CD14-positive monocyte (primary cell): ENCODE measurements around the gene EYA4. TPM values are rescaled to one million over a fixed set of nuclear protein-coding genes. Genes with fewer than 3 reads are reported as not detected.

ENCODE experiments used
- DNase-seq, 3 donors: peaks; one replicate each; pipeline ENCODE4 v3.0.0-alpha.2; 2011 to 2022
- H2AFZ ChIP-seq: 2 replicates; pipeline ENCODE4 v1.6.0; 2012; ENCODE audit warnings: mild to moderate bottlenecking, low read depth, low read length, inconsistent platforms; ENCODE audit not compliant: insufficient read depth, poor library complexity, severe bottlenecking
- H3K27ac ChIP-seq, 2 donors: 1 replicate in 1 of 2; 2 replicates in 1 of 2; pipeline ENCODE4 v1.5.1; 2012 to 2013; ENCODE audit warnings: low read length in 2 of 2, control low read depth in 1 of 2, inconsistent platforms in 1 of 2, low read depth in 1 of 2, mild to moderate bottlenecking in 1 of 2
- H3K27me3 ChIP-seq, 2 donors: one replicate each; pipeline versions ENCODE4 v1.6.0 to v1.6.1; 2011 to 2013; ENCODE audit warnings: low read length in 2 of 2; ENCODE audit not compliant: control insufficient read depth in 2 of 2, insufficient read depth in 2 of 2
- H3K36me3 ChIP-seq, 2 donors: replicated peaks in 1 of 2; 1 replicate in 1 of 2; 2 replicates in 1 of 2; pipeline versions ENCODE4 v1.5.1 to v1.6.1; 2012 to 2013; ENCODE audit warnings: low read length in 2 of 2, control low read depth in 1 of 2, inconsistent platforms in 1 of 2, mild to moderate bottlenecking in 1 of 2; ENCODE audit not compliant: insufficient read depth in 2 of 2, control insufficient read depth in 1 of 2
- H3K4me1 ChIP-seq, 2 donors: 1 replicate in 1 of 2; 2 replicates in 1 of 2; pipeline versions ENCODE4 v1.5.1 to v1.6.1; 2012 to 2013; ENCODE audit warnings: low read length in 2 of 2, control low read depth in 1 of 2, inconsistent platforms in 1 of 2, mild to moderate bottlenecking in 1 of 2, moderate library complexity in 1 of 2; ENCODE audit not compliant: insufficient read depth in 2 of 2, control insufficient read depth in 1 of 2
- H3K4me2 ChIP-seq: replicated peaks from 2 replicates; pipeline ENCODE3; 2012; ENCODE audit warnings: low read length, moderate library complexity, mild to moderate bottlenecking; ENCODE audit not compliant: poor library complexity, severe bottlenecking; ENCODE audit errors: extremely low read depth
- H3K4me3 ChIP-seq, 3 experiments: fragments of 200-600 bp in 1 of 3; sonication (generic) in 1 of 3; replicated peaks in 1 of 3; 1 replicate in 2 of 3; 2 replicates in 1 of 3; pipeline ENCODE4 v1.5.1; 2011 to 2013; ENCODE audit warnings: low read length in 3 of 3, mild to moderate bottlenecking in 3 of 3, control low read depth in 2 of 3, low read depth in 2 of 3, inconsistent platforms in 1 of 3, moderate library complexity in 1 of 3
- H3K79me2 ChIP-seq: 2 replicates; pipeline ENCODE4 v1.6.0; 2012; ENCODE audit warnings: mild to moderate bottlenecking, control low read depth, inconsistent platforms, low read length, moderate library complexity; ENCODE audit not compliant: insufficient read depth
- H3K9ac ChIP-seq: 2 replicates; pipeline ENCODE4 v1.6.0; 2017; ENCODE audit warnings: low read length, mild to moderate bottlenecking; ENCODE audit not compliant: insufficient read depth, poor library complexity, severe bottlenecking
- H3K9me3 ChIP-seq, 2 donors: replicated peaks in 1 of 2; 1 replicate in 1 of 2; 2 replicates in 1 of 2; pipeline versions ENCODE4 v1.5.1 to v1.6.1; 2012 to 2013; ENCODE audit warnings: low read length in 2 of 2, control low read depth in 1 of 2; ENCODE audit not compliant: control insufficient read depth in 1 of 2, insufficient read depth in 1 of 2
- H4K20me1 ChIP-seq: 2 replicates; pipeline ENCODE4 v1.6.0; 2012; ENCODE audit warnings: mild to moderate bottlenecking, low read length, control low read depth, moderate library complexity; ENCODE audit not compliant: insufficient read depth
- H3K27ac Mint-ChIP-seq, 7 donors: one replicate each; pipeline ENCODE4 v1.8.0; 2020; ENCODE audit warnings: mild to moderate bottlenecking in 7 of 7, mixed read lengths in 7 of 7, moderate library complexity in 6 of 7, inconsistent platforms in 2 of 7
- H3K27me3 Mint-ChIP-seq, 3 donors: one replicate each; pipeline ENCODE4 v1.8.0; 2021 to 2022; ENCODE audit warnings: low read depth in 3 of 3, mild to moderate bottlenecking in 3 of 3, mixed read lengths in 3 of 3, moderate library complexity in 3 of 3, inconsistent platforms in 1 of 3
- H3K36me3 Mint-ChIP-seq, 2 donors: one replicate each; pipeline ENCODE4 v1.8.0; 2020; ENCODE audit warnings: mixed read lengths in 2 of 2, inconsistent platforms in 1 of 2, mild to moderate bottlenecking in 1 of 2
- H3K4me1 Mint-ChIP-seq: one replicate; pipeline ENCODE4 v1.8.0; 2020; ENCODE audit warnings: mild to moderate bottlenecking, mixed read lengths
- H3K4me3 Mint-ChIP-seq, 2 donors: one replicate each; pipeline ENCODE4 v1.8.0; 2020; ENCODE audit warnings: mild to moderate bottlenecking in 2 of 2, mixed read lengths in 2 of 2, moderate library complexity in 1 of 2
- H3K9me3 Mint-ChIP-seq, 7 donors: one replicate each; pipeline ENCODE4 v1.8.0; 2020 to 2022; ENCODE audit warnings: mixed read lengths in 7 of 7, mild to moderate bottlenecking in 6 of 7, moderate library complexity in 6 of 7, inconsistent platforms in 2 of 7
- WGBS: methylation state at CpG from one replicate; pipeline ENCODE4 v1.1.5; 2013; ENCODE audit warnings: missing lambda C conversion rate; ENCODE audit not compliant: insufficient coverage; 5-methylcytosine and 5-hydroxymethylcytosine counted together
- intact Hi-C, 2 donors: fragments of 100-400 bp; cut with micrococcal nuclease; formaldehyde crosslinking; loops; one replicate each; pipeline versions ENCODE4 v1.15.0 to v1.15.1; 2023
- polyA plus RNA-seq, 3 donors: library from polyadenylated mRNA; depleted of rRNA in 1 of 3; unstranded in 2 of 3; stranded (reverse) in 1 of 3; fragments of 300-500 nt in 2 of 3; fragments of >200 nt in 1 of 3; fragmentation: Illumina TruSeq in 2 of 3; gene quantifications; 1 replicate in 2 of 3; 2 replicates in 1 of 3; pipeline ENCODE4 v1.2.3, GENCODE V29; 2012 to 2021
- TF ChIP-seq, protein P1 (sequence below): fragments of 200-600 bp; IDR thresholded peaks from one replicate; pipeline ENCODE4 v1.8.0; 2022; ENCODE audit warnings: antibody characterized with exemption, mild to moderate bottlenecking

Gene EYA4
- polyA plus RNA-seq, 3 donors: not detected

- no peaks in the 10 kb centered on the region for H3K27me3 ChIP-seq
- H3K27ac ChIP-seq: no peak overlapping the region
- no peak overlapping the region for H2AFZ ChIP-seq
- H3K36me3 Mint-ChIP-seq: no peaks in the 10 kb centered on the region
- intact Hi-C loops: no loop called here
- TF ChIP-seq, protein P1, sequence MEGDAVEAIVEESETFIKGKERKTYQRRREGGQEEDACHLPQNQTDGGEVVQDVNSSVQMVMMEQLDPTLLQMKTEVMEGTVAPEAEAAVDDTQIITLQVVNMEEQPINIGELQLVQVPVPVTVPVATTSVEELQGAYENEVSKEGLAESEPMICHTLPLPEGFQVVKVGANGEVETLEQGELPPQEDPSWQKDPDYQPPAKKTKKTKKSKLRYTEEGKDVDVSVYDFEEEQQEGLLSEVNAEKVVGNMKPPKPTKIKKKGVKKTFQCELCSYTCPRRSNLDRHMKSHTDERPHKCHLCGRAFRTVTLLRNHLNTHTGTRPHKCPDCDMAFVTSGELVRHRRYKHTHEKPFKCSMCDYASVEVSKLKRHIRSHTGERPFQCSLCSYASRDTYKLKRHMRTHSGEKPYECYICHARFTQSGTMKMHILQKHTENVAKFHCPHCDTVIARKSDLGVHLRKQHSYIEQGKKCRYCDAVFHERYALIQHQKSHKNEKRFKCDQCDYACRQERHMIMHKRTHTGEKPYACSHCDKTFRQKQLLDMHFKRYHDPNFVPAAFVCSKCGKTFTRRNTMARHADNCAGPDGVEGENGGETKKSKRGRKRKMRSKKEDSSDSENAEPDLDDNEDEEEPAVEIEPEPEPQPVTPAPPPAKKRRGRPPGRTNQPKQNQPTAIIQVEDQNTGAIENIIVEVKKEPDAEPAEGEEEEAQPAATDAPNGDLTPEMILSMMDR: no peak
- WGBS: 94% methylated on average over 8 of the region's 9 CpGs
- H3K36me3 ChIP-seq: no peaks in the 10 kb centered on the region
- no peak overlapping the region for H3K9ac ChIP-seq
- H3K9me3 Mint-ChIP-seq: peaks cover 0 to 6% (median 0%) of the 10 kb centered on the region in 7 donors
- no peaks in the 10 kb centered on the region for H3K9me3 ChIP-seq
- H3K27ac Mint-ChIP-seq: no peak overlapping the region
- DNase-seq: no peak
- H3K79me2 ChIP-seq: no peaks in the 10 kb centered on the region
- H3K4me3 Mint-ChIP-seq: no peak overlapping the region
- H3K4me3 ChIP-seq: no peak overlapping the region
- peaks cover 0 to 1% (median 0%) of the 10 kb centered on the region in 3 donors for H3K27me3 Mint-ChIP-seq
- H4K20me1 ChIP-seq: no peaks in the 10 kb centered on the region
- H3K4me1 Mint-ChIP-seq: no peaks in the 10 kb centered on the region
- H3K4me1 ChIP-seq: no peaks in the 10 kb centered on the region
- no peak overlapping the region for H3K4me2 ChIP-seq
Measured at GRCh38 chr6:133326584-133326983, 85.4 kb downstream of the EYA4 start.

- TF ChIP-seq, protein P1: no peak
- Histone ChIP-seq H3K36me3 (no peaks in the 10 kb centered on the region), H3K4me2 (no peak overlapping the region), H2AFZ (no peak overlapping the region), H3K27me3 (no peaks in the 10 kb centered on the region), H3K79me2 (no peaks in the 10 kb centered on the region), H3K4me3 (no peak overlapping the region), H3K9me3 (no peaks in the 10 kb centered on the region), H4K20me1 (no peaks in the 10 kb centered on the region), H3K27ac (no peak overlapping the region), H3K4me1 (no peaks in the 10 kb centered on the region), H3K9ac (no peak overlapping the region)
- Mint-ChIP-seq H3K27me3 (no peaks in the 10 kb centered on the region), H3K4me3 (no peak overlapping the region), H3K27ac (no peak overlapping the region), H3K36me3 (no peaks in the 10 kb centered on the region), H3K9me3 (peaks cover 0 to 2% (median 0%) of the 10 kb centered on the region in 7 donors), H3K4me1 (no peaks in the 10 kb centered on the region)
- no peak for DNase-seq
- intact Hi-C loops: no loop called here
- 100% methylated on average over 1 of the region's 3 CpGs for WGBS
Measured at GRCh38 chr6:133333852-133334251, 92.7 kb downstream of the EYA4 start.
